Upper lobe of left lung (tissue), 4 donors: Measurements from ENCODE around the gene H6PD.

Source experiments
- CTCF ChIP-seq, 6 experiments: fragments of 450-650 bp in 4 of 6; fragments of 200-600 bp in 2 of 6; sonication (generic) in 2 of 6; IDR thresholded peaks; one replicate each; pipeline ENCODE4 v1.5.1; 2016 to 2019; ENCODE audit warnings: antibody characterized with exemption in 6 of 6
- POLR2AphosphoS5 ChIP-seq, 2 donors: sonication (generic); formaldehyde crosslinking; IDR thresholded peaks; one replicate each; pipeline ENCODE4 v1.5.1; 2017; ENCODE audit warnings: antibody characterized with exemption in 2 of 2

- no peak for TF ChIP-seq POLR2AphosphoS5 (IDR thresholded peaks at IDR 0.05)
- no peak for TF ChIP-seq CTCF (IDR thresholded peaks at IDR 0.05)
Measured at GRCh38 chr1:9314711-9315379, 80.3 kb downstream of the H6PD start.
